HG03378 (cell line): ENCODE results near the gene SP110.
"Not testable (repeated sequence)": the region's sequence is repeated elsewhere in the genome, so short reads cannot be mapped to it uniquely, and the experiment has no call there.

ENCODE experiments used
- ATAC-seq: cut with Tn5 transposase; IDR thresholded peaks from one replicate; pipeline ENCODE4 v1.9.1; 2021; ENCODE audit warnings: mild to moderate bottlenecking, moderate library complexity; ENCODE audit not compliant: unreplicated experiment

SP110 gene

GRCh38 chr2:230219419-230220331 lies at the start of gene SP110:
SP110 (minus strand) TSS chr2:230219984; CDS start chr2:230216927, 3,057 bp downstream.
- peak; percentile 81 for ATAC-seq

GRCh38 chr2:230268606-230269243 lies 48.9 kb upstream of the SP110 start:
- peak; percentile 67 for ATAC-seq

- ATAC-seq: peak; percentile 71
These were observed 47.8 kb upstream of the SP110 start for GRCh38 chr2:230267556-230267955.

GRCh38 chr2:230267059-230267458 lies 47.3 kb upstream of the SP110 start:
- ATAC-seq: peak; percentile 1

GRCh38 chr2:230266638-230267037 lies 46.9 kb upstream of the SP110 start:
- no peak for ATAC-seq

GRCh38 chr2:230264945-230265344 lies 45.2 kb upstream of the SP110 start:
- ATAC-seq: not testable (repeated sequence)

- no peak for ATAC-seq
These were observed 42.5 kb upstream of the SP110 start for GRCh38 chr2:230262246-230262645.

GRCh38 chr2:230258483-230258882 lies 38.7 kb upstream of the SP110 start:
- no peak for ATAC-seq

GRCh38 chr2:230256733-230257332 lies 37.0 kb upstream of the SP110 start:
- ATAC-seq: no peak

GRCh38 chr2:230254152-230254881 lies 34.5 kb upstream of the SP110 start:
- ATAC-seq: no peak

GRCh38 chr2:230250231-230250630 lies 30.4 kb upstream of the SP110 start:
- ATAC-seq: no peak

GRCh38 chr2:230246206-230246605 lies 26.4 kb upstream of the SP110 start:
- ATAC-seq: no peak

GRCh38 chr2:230244211-230244610 lies 24.4 kb upstream of the SP110 start:
- ATAC-seq: no peak

- ATAC-seq: peak; percentile 76
These were observed 15.1 kb upstream of the SP110 start for GRCh38 chr2:230234845-230235244.

- ATAC-seq: peak; percentile 62
These were observed 14.4 kb upstream of the SP110 start for GRCh38 chr2:230234122-230234722.

- ATAC-seq: no peak
These were observed 11.5 kb upstream of the SP110 start for GRCh38 chr2:230231251-230231650.

GRCh38 chr2:230230496-230231200 lies 10.9 kb upstream of the SP110 start:
- ATAC-seq: no peak

GRCh38 chr2:230230087-230230486 lies 10.3 kb upstream of the SP110 start:
- no peak for ATAC-seq

- no peak for ATAC-seq
These were observed 7.4 kb upstream of the SP110 start for GRCh38 chr2:230227216-230227615.

- peak; percentile 74 for ATAC-seq
These were observed 6.3 kb upstream of the SP110 start for GRCh38 chr2:230226051-230226551.
